ENCODE results near the gene GNAQ. TPM values are rescaled to one million over a fixed set of nuclear protein-coding genes. Genes with fewer than 3 reads are reported as not detected.

GNAQ gene
- total and polyA plus RNA-seq, 2 of the 13 experiments (the other 11 are each of a cell fraction or from before 2014, with no cell fraction given): 16.5 to 17.7 TPM

DNA sequence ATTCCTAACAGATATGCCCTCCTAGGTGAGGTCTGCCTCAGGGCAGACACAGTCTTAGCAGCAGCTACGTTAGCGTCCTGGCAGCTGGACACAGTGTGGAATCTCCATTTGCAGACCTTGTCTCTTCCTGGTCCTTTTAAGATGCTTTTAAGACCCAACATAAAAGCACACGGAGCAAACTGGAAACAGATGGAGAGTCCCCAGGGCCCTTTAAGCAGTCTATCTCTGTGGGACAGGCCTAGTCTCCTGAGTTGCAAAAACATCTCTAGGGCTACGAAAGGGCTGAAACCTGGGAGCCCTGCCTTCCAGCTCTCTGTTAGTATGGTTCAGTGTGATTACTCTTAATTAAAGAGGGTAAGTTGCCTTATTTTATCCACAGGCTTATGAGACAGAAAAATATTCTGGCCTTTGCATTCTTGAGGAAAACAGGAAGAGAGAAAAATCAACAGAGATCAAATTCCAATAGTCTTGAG is 317.5 kb downstream of the GNAQ start (continued):
- TF ChIP-seq ZNF800 (CRISPR knock-in tag; IDR thresholded peaks at IDR 0.05) (no peak), MXD4 (CRISPR knock-in tag; IDR thresholded peaks at IDR 0.05) (no peak), KDM1A (CRISPR knock-in tag; IDR thresholded peaks at IDR 0.05) (no peak)

- no peaks in the 10 kb centered on the region for H3K27me3 ChIP-seq (ENCODE audit: control insufficient read depth in 1 of 2, insufficient read depth in 2 of 2, low read length in 2 of 2)
- no peak overlapping the region for H3K27ac ChIP-seq (ENCODE audit: extremely low read length, insufficient read depth, low read length)
- no peak overlapping the region for H3K9ac ChIP-seq (ENCODE audit: insufficient read depth, low read depth, low read length)
- no peaks in the 10 kb centered on the region for H3K9me3 ChIP-seq (ENCODE audit: low read length)
- DNase-seq (ENCODE audit: low spot score): peak; percentile 20
- peak; percentile 43; the same call in 1 of the 3 replicates for ATAC-seq
- no peak overlapping the region for H2AFZ ChIP-seq (ENCODE audit: low read length)
- no peaks in the 10 kb centered on the region for H3K4me1 ChIP-seq (ENCODE audit: insufficient read depth, low read length)
- 56% methylated on average over 9 of the region's 9 CpGs for WGBS (ENCODE audit: low lambda C conversion rate)
- H4K20me1 ChIP-seq (ENCODE audit: insufficient read depth, low read length): no peaks in the 10 kb centered on the region
- POLR2A ChIA-PET: no interaction called here
- intact Hi-C loops (cut with micrococcal nuclease; ENCODE audit: unreplicated experiment): no loop called here
- no peak overlapping the region for H3K4me3 ChIP-seq (replicated peaks in 1 of 3; ENCODE audit: insufficient read depth in 1 of 3, low read depth in 2 of 3, low read length in 3 of 3)
- H3K79me2 ChIP-seq (ENCODE audit: insufficient read depth, low read length): no peaks in the 10 kb centered on the region
- in situ Hi-C loops (cut with HindIII; ENCODE audit: extremely low pct_ligation_motif_present, low pct_unique_long_range_greater_than_20kb): no loop called here
- CTCF ChIA-PET (ENCODE audit: low intra/inter-chr PET ratio, low total read pairs): no interaction called here
- no peak for FAIRE-seq
- H3K36me3 ChIP-seq (replicated peaks in 1 of 2; ENCODE audit: control insufficient read depth in 1 of 2, insufficient read depth in 2 of 2, low read length in 2 of 2): no peaks in the 10 kb centered on the region
- no TSS peak for BruUV-seq (replicated peaks)
- no peak overlapping the region for H3K4me2 ChIP-seq (ENCODE audit: low read depth, low read length)
- TF ChIP-seq ZNF367 (CRISPR knock-in tag; IDR thresholded peaks at IDR 0.05; ENCODE audit: borderline replicate concordance): no peak
- TF ChIP-seq REPIN1 (CRISPR knock-in tag; IDR thresholded peaks at IDR 0.05; ENCODE audit: borderline replicate concordance, low read depth): no peak
- no peak for TF ChIP-seq ARNT2 (CRISPR knock-in tag; IDR thresholded peaks at IDR 0.05; ENCODE audit: low read depth)
- no peak for TF ChIP-seq ZGPAT (CRISPR knock-in tag; IDR thresholded peaks at IDR 0.05)
- no peak for TF ChIP-seq ZKSCAN5 (CRISPR knock-in tag; IDR thresholded peaks at IDR 0.05)
- TF ChIP-seq, protein P1, sequence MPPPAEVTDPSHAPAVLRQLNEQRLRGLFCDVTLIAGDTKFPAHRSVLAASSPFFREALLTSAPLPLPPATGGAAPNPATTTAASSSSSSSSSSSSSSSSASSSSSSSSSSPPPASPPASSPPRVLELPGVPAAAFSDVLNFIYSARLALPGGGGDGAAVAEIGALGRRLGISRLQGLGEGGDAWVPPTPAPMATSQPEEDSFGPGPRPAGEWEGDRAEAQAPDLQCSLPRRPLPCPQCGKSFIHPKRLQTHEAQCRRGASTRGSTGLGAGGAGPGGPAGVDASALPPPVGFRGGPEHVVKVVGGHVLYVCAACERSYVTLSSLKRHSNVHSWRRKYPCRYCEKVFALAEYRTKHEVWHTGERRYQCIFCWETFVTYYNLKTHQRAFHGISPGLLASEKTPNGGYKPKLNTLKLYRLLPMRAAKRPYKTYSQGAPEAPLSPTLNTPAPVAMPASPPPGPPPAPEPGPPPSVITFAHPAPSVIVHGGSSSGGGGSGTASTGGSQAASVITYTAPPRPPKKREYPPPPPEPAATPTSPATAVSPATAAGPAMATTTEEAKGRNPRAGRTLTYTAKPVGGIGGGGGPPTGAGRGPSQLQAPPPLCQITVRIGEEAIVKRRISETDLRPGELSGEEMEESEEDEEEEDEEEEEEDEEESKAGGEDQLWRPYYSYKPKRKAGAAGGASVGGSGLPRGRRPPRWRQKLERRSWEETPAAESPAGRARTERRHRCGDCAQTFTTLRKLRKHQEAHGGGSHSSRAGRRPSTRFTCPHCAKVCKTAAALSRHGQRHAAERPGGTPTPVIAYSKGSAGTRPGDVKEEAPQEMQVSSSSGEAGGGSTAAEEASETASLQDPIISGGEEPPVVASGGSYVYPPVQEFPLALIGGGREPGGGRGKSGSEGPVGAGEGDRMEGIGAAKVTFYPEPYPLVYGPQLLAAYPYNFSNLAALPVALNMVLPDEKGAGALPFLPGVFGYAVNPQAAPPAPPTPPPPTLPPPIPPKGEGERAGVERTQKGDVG (CRISPR knock-in tag; IDR thresholded peaks at IDR 0.05; ENCODE audit: borderline replicate concordance): no peak
- TF ChIP-seq ZSCAN12 (CRISPR knock-in tag; IDR thresholded peaks at IDR 0.05): no peak
- TF ChIP-seq ZNF841 (CRISPR knock-in tag; IDR thresholded peaks at IDR 0.05; ENCODE audit: borderline replicate concordance): no peak
- TF ChIP-seq ZNF263 (CRISPR knock-in tag; IDR thresholded peaks at IDR 0.05): no peak
- no peak for TF ChIP-seq ZNF598 (CRISPR knock-in tag; IDR thresholded peaks at IDR 0.05; ENCODE audit: borderline replicate concordance)
- no peak for TF ChIP-seq ASH2L (IDR thresholded peaks at IDR 0.05; ENCODE audit: insufficient read length, low read depth, low read length)
- TF ChIP-seq ZNF235 (CRISPR knock-in tag; IDR thresholded peaks at IDR 0.05; ENCODE audit: borderline replicate concordance): no peak
- TF ChIP-seq HHEX (CRISPR knock-in tag; IDR thresholded peaks at IDR 0.05): no peak
- TF ChIP-seq REXO4 (CRISPR knock-in tag; IDR thresholded peaks at IDR 0.05; ENCODE audit: borderline replicate concordance): no peak
- TF ChIP-seq EEA1 (CRISPR knock-in tag; IDR thresholded peaks at IDR 0.05; ENCODE audit: borderline replicate concordance): no peak
Observed at GRCh38 chr9:77712533-77713130, 319.0 kb downstream of the GNAQ start.

All from HepG2 (cell line).